Activated CD8-positive, alpha-beta T cell treated with anti-CD3 and anti-CD28 coated beads for 36 hours (primary cell): Measurements from ENCODE around the gene NRDE2. TPM values are rescaled to one million over a fixed set of nuclear protein-coding genes. Genes with fewer than 3 reads are reported as not detected.
"Not testable (repeated sequence)": the region's sequence is repeated elsewhere in the genome, so short reads cannot be mapped to it uniquely, and the experiment has no call there.

Source experiments
- ATAC-seq: fragments of 200-7000 bp; cut with Tn5 transposase; one replicate; pipeline ENCODE4 v1.10.0; 2021; ENCODE audit warnings: mild to moderate bottlenecking, moderate library complexity
- CTCF ChIA-PET: fragments of 350-600 bp; sonication (Branson Sonifier 250); formaldehyde crosslinking; loops from one replicate; lab custom pipeline; 2021; ENCODE audit warnings: antibody characterized with exemption; lab: Charles Lee
- POLR2A ChIA-PET: fragments of 350-600 bp; sonication (Branson Sonifier 250); formaldehyde crosslinking; loops from one replicate; lab custom pipeline; 2021; ENCODE audit warnings: antibody characterized with exemption; lab: Charles Lee
- DNase-seq: peaks from one replicate; pipeline ENCODE4 v3.0.0-alpha.2; 2020
- H3K27ac Mint-ChIP-seq: one replicate; pipeline ENCODE4 v1.8.0; 2021; ENCODE audit warnings: mild to moderate bottlenecking, mixed read lengths
- H3K27me3 Mint-ChIP-seq: one replicate; pipeline ENCODE4 v1.8.0; 2021; ENCODE audit warnings: mixed read lengths
- H3K36me3 Mint-ChIP-seq: one replicate; pipeline ENCODE4 v1.8.0; 2021; ENCODE audit warnings: low read depth, mixed read lengths
- H3K4me1 Mint-ChIP-seq: one replicate; pipeline ENCODE4 v1.8.0; 2021; ENCODE audit warnings: low read depth, mixed read lengths
- H3K4me3 Mint-ChIP-seq: one replicate; pipeline ENCODE4 v1.8.0; 2021; ENCODE audit warnings: mild to moderate bottlenecking, moderate library complexity, mixed read lengths
- H3K9me3 Mint-ChIP-seq: one replicate; pipeline ENCODE4 v1.8.0; 2021; ENCODE audit warnings: mixed read lengths
- CTCF ChIP-seq: fragments of 200-600 bp; IDR thresholded peaks from one replicate; pipeline ENCODE4 v1.8.0; 2022; ENCODE audit warnings: antibody characterized with exemption, mild to moderate bottlenecking
- intact Hi-C: fragments of 100-400 bp; cut with micrococcal nuclease; formaldehyde crosslinking; loops from one replicate; pipeline ENCODE4 v1.10.0; 2022
- total RNA-seq, 2 experiments: library from RNA; stranded (reverse); gene quantifications; one replicate each; pipeline ENCODE4 v1.2.3, GENCODE V29; 2021

Gene NRDE2
- total RNA-seq, 2 experiments from 2014 or later = 19.2 to 21.0 TPM

- Mint-ChIP-seq H3K4me3 (no peak overlapping the region), H3K4me1 (peaks cover under 1% of the 10 kb centered on the region), H3K9me3 (no peaks in the 10 kb centered on the region), H3K27me3 (peaks cover 1% of the 10 kb centered on the region), H3K36me3 (no peaks in the 10 kb centered on the region), H3K27ac (no peak overlapping the region)
- no peak for DNase-seq
- POLR2A ChIA-PET = interaction anchor here (0.6 to 1.1 kb wide), 2 partner anchors 37 to 480 kb away, joined by 3 to 4 read pairs; no protein-coding TSS in a partner anchor
- ATAC-seq = no peak
- CTCF ChIA-PET = no interaction called here
- intact Hi-C loops = no loop called here
- TF ChIP-seq CTCF = no peak
Observed at GRCh38 chr14:90344331-90345238, 12.8 kb upstream of the NRDE2 start.

GRCh38 chr14:90342327-90342726 lies 10.6 kb upstream of the NRDE2 start:
- intact Hi-C loops = no loop called here
- Mint-ChIP-seq H3K9me3 (no peaks in the 10 kb centered on the region), H3K4me3 (no peak overlapping the region), H3K27ac (no peak overlapping the region), H3K27me3 (peaks cover 7% of the 10 kb centered on the region), H3K36me3 (no peaks in the 10 kb centered on the region), H3K4me1 (no peaks in the 10 kb centered on the region)
- CTCF ChIA-PET = no interaction called here
- TF ChIP-seq CTCF = no peak
- POLR2A ChIA-PET = no interaction called here
- DNase-seq (no peak), ATAC-seq (no peak)

GRCh38 chr14:90341784-90342183 lies 10.0 kb upstream of the NRDE2 start:
- H3K9me3 Mint-ChIP-seq = no peaks in the 10 kb centered on the region
- CTCF ChIA-PET = no interaction called here
- POLR2A ChIA-PET = no interaction called here

GRCh38 chr14:90341232-90341631 lies 9.5 kb upstream of the NRDE2 start:
- H3K36me3 Mint-ChIP-seq, POLR2A ChIA-PET, H3K4me1 Mint-ChIP-seq, H3K4me3 Mint-ChIP-seq, ATAC-seq, intact Hi-C loops, H3K9me3 Mint-ChIP-seq, CTCF ChIA-PET, DNase-seq, H3K27me3 Mint-ChIP-seq, H3K27ac Mint-ChIP-seq: not testable (repeated sequence)

More at GRCh38 chr14:90341784-90342183, 10.0 kb upstream of the NRDE2 start:
- Mint-ChIP-seq H3K27ac (no peak overlapping the region), H3K4me1 (no peaks in the 10 kb centered on the region), H3K36me3 (no peaks in the 10 kb centered on the region), H3K4me3 (no peak overlapping the region), H3K27me3 (peaks cover 9% of the 10 kb centered on the region)
- intact Hi-C loops = no loop called here
- DNase-seq (no peak), ATAC-seq (no peak)
- no peak for TF ChIP-seq CTCF

GRCh38 chr14:90336985-90337384 lies 5.2 kb upstream of the NRDE2 start:
- CTCF ChIA-PET = no interaction called here
- H3K9me3 Mint-ChIP-seq = no peaks in the 10 kb centered on the region
- H3K4me1 Mint-ChIP-seq = peaks cover 6% of the 10 kb centered on the region
- POLR2A ChIA-PET = interaction anchor here (0.7 kb wide), 2 partner anchors 46 to 47 kb away, joined by 3 read pairs; no protein-coding TSS in a partner anchor
- intact Hi-C loops = no loop called here
- no peak overlapping the region for H3K4me3 Mint-ChIP-seq
- H3K36me3 Mint-ChIP-seq = no peaks in the 10 kb centered on the region
- no peak for TF ChIP-seq CTCF
- H3K27ac Mint-ChIP-seq = no peak overlapping the region
- ATAC-seq (no peak), DNase-seq (no peak)
- peaks cover 12% of the 10 kb centered on the region for H3K27me3 Mint-ChIP-seq
